HepG2 (cell line): ENCODE results near the gene NOTUM. TPM values are rescaled to one million over a fixed set of nuclear protein-coding genes. Genes with fewer than 3 reads are reported as not detected.
A peak's percentile ranks its signal among the peaks of the same experiment; 100 is the strongest.

Source experiments
- AHR ChIP-seq: IDR thresholded peaks from 2 replicates; pipeline ENCODE4 v1.6.1; 2018; ENCODE audit warnings: missing genetic modification reagents, missing compliant biosample characterization
- EHMT2 ChIP-seq: fragments of 200-600 bp; sonication (generic); IDR thresholded peaks from 2 replicates; pipeline ENCODE4 v1.7.0; 2017; ENCODE audit warnings: antibody characterized with exemption, low read depth, low read length, borderline replicate concordance
- HOXA3 ChIP-seq: sonication (generic); formaldehyde crosslinking; IDR thresholded peaks from 2 replicates; pipeline ENCODE4 v1.5.0; 2020; ENCODE audit warnings: missing genetic modification reagents
- MAF1 ChIP-seq: sonication (generic); formaldehyde crosslinking; IDR thresholded peaks from 2 replicates; pipeline ENCODE4 v1.5.0; 2020; ENCODE audit warnings: missing genetic modification reagents, borderline replicate concordance
- MEIS2 ChIP-seq: sonication (generic); formaldehyde crosslinking; IDR thresholded peaks from 2 replicates; pipeline ENCODE4 v1.9.0; 2021; ENCODE audit warnings: mild to moderate bottlenecking, missing genetic modification reagents
- MIXL1 ChIP-seq: IDR thresholded peaks from 2 replicates; pipeline ENCODE4 v1.6.1; 2016
- MTF2 ChIP-seq: sonication (generic); formaldehyde crosslinking; IDR thresholded peaks from 2 replicates; pipeline ENCODE4 v1.5.0; 2020; ENCODE audit warnings: missing genetic modification reagents, borderline replicate concordance
- MXI1 ChIP-seq: IDR thresholded peaks from 3 replicates; pipeline ENCODE4 v1.6.1; 2012; ENCODE audit warnings: low read depth, low read length, inconsistent platforms, borderline replicate concordance
- NFRKB ChIP-seq: fragments of 450-650 bp; IDR thresholded peaks from 2 replicates; pipeline ENCODE4 v1.6.1; 2017
- SOX6 ChIP-seq, 2 experiments: fragments of 450-650 bp in 1 of 2; sonication (generic) in 1 of 2; formaldehyde crosslinking in 1 of 2; IDR thresholded peaks; 2 replicates each; pipeline versions ENCODE4 v1.4.0 to v1.6.1; 2017 to 2020; ENCODE audit warnings: antibody characterized with exemption in 1 of 2, mild to moderate bottlenecking in 1 of 2, missing genetic modification reagents in 1 of 2
- TOPORS ChIP-seq: sonication (generic); formaldehyde crosslinking; IDR thresholded peaks from 2 replicates; pipeline ENCODE4 v1.8.0; 2023; ENCODE audit warnings: mild to moderate bottlenecking, missing genetic modification reagents
- ZFAT ChIP-seq: sonication (generic); formaldehyde crosslinking; conservative IDR thresholded peaks from 2 replicates; pipeline ENCODE4 v1.8.1; 2023; ENCODE audit warnings: missing genetic modification reagents, inconsistent platforms
- ZFP1 ChIP-seq: IDR thresholded peaks from 2 replicates; pipeline ENCODE4 v1.6.1; 2016
- ZNF124 ChIP-seq: sonication (generic); formaldehyde crosslinking; IDR thresholded peaks from 2 replicates; pipeline ENCODE4 v1.4.0; 2020; ENCODE audit warnings: missing genetic modification reagents
- ZNF205 ChIP-seq: IDR thresholded peaks from 2 replicates; pipeline ENCODE4 v1.6.1; 2018; ENCODE audit warnings: missing biosample characterization, missing genetic modification reagents
- ZNF557 ChIP-seq: sonication (generic); formaldehyde crosslinking; IDR thresholded peaks from 2 replicates; pipeline ENCODE4 v1.4.0; 2020; ENCODE audit warnings: missing genetic modification reagents
- ZNF569 ChIP-seq: sonication (generic); formaldehyde crosslinking; IDR thresholded peaks from 2 replicates; pipeline ENCODE4 v1.5.0; 2020; ENCODE audit warnings: mild to moderate bottlenecking, missing genetic modification reagents, moderate library complexity, borderline replicate concordance
- ZNF616 ChIP-seq: sonication (generic); formaldehyde crosslinking; IDR thresholded peaks from 2 replicates; pipeline ENCODE4 v1.5.0; 2020; ENCODE audit warnings: low read depth, mild to moderate bottlenecking, missing genetic modification reagents
- ZNF720 ChIP-seq: sonication (generic); formaldehyde crosslinking; IDR thresholded peaks from 2 replicates; pipeline ENCODE4 v1.4.0; 2020; ENCODE audit warnings: missing genetic modification reagents
- ZNF766 ChIP-seq: sonication (generic); formaldehyde crosslinking; IDR thresholded peaks from 2 replicates; pipeline ENCODE4 v1.5.0; 2020; ENCODE audit warnings: missing genetic modification reagents, borderline replicate concordance
- ZNF772 ChIP-seq: sonication (generic); formaldehyde crosslinking; IDR thresholded peaks from 2 replicates; pipeline ENCODE4 v1.5.0; 2020; ENCODE audit warnings: mild to moderate bottlenecking, missing genetic modification reagents
- polyA plus RNA-seq, 8 experiments: library from polyadenylated mRNA; depleted of rRNA in 3 of 8; stranded (reverse) in 7 of 8; unstranded in 1 of 8; fragments of >200 nt; fragmentation: Illumina TruSeq in 4 of 8; extraction: Trizol in 4 of 8; gene quantifications; 2 replicates each; pipeline versions ENCODE4 v1.2.1 to v1.2.3, GENCODE V29; 2011 to 2016; ENCODE audit warnings: low read depth in 4 of 8, missing spikeins in 1 of 8, mixed read lengths in 1 of 8; ENCODE audit not compliant: insufficient read depth in 1 of 8
- total RNA-seq, 5 experiments: library from RNA; depleted of rRNA; stranded (reverse); fragments of >200 nt; fragmentation: Illumina TruSeq; extraction: Trizol; gene quantifications; 2 replicates each; pipeline ENCODE4 v1.2.3, GENCODE V29; 2016; ENCODE audit warnings: low read depth in 1 of 5
- TF ChIP-seq, protein P1 (sequence below): sonication (generic); formaldehyde crosslinking; IDR thresholded peaks from 2 replicates; pipeline ENCODE4 v1.4.0; 2020; ENCODE audit warnings: mild to moderate bottlenecking, missing genetic modification reagents
- TF ChIP-seq, protein P2 (sequence below): sonication (generic); formaldehyde crosslinking; IDR thresholded peaks from 2 replicates; pipeline ENCODE4 v1.4.0; 2020; ENCODE audit warnings: mild to moderate bottlenecking, missing genetic modification reagents
- TF ChIP-seq, protein P3 (sequence below): sonication (generic); formaldehyde crosslinking; IDR thresholded peaks from 2 replicates; pipeline ENCODE4 v1.4.0; 2020; ENCODE audit warnings: missing genetic modification reagents, borderline replicate concordance

The NOTUM gene
- total and polyA plus RNA-seq, 2 of the 13 experiments (the other 11 are each of a cell fraction or from before 2014, with no cell fraction given): 150 to 160 TPM

DNA sequence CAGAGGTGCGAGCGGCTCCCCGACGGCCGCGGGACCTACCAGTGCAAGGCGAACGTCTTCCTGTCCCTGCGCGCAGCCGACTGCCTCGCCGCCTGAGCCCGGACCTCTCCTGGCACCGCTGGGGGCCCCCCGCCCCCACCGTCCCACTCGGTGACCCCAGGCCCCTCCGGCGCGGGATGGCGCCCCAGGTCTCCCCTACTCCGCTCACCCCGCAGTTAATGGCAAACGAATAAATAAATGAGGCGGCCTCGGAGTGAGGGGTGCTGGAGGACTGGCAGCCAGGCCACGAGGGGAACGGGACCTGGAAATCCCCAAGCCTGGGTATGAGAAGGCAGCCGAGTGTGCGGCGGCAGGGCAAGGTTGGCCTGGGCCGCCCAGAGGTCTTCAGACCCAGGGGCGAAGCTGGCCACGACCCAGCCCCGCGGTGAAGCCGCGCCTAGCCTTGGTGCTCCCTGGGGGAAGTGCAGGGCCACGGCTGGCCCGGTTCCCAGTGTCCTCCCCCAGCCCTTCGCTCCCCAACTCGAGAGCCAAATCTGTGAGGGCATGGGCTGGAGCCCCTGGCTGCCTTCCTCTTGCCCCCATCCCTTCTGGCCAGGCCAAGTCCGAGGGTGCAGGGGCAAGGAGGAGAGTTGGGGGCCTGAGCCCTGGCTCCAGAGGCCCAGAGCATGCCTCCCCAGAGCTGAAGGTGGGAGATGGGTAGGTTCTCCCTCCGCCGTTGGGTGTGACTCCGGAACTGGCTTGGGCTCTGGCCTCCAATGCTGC, 58.2 kb downstream of the NOTUM start (continued):
- TF ChIP-seq ZNF205 (CRISPR knock-in tag) (0 out of 2 replicates have a peak, but pooled peaks have one; percentile 28), ZNF569 (CRISPR knock-in tag) (no peak), ZNF772 (CRISPR knock-in tag) (peak; percentile 60; the same call in 1 of the 2 replicates), ZFAT (no peak), EHMT2 (no peak), AHR (CRISPR knock-in tag) (no peak), HOXA3 (no peak; the same call in none of the 2 replicates), ZNF557 (no peak), NFRKB (no peak), MEIS2 (no peak), ZNF720 (CRISPR knock-in tag) (no peak), ZNF124 (CRISPR knock-in tag) (no peak), MXI1 (no peak), SOX6 (IDR thresholded peaks at IDR 0.05) (no peak), SOX6 (CRISPR knock-in tag; IDR thresholded peaks at IDR 0.05) (no peak), ZFP1 (CRISPR knock-in tag) (no peak), MIXL1 (CRISPR knock-in tag) (no peak), TOPORS (CRISPR knock-in tag) (no peak), MAF1 (CRISPR knock-in tag) (no peak), ZNF616 (CRISPR knock-in tag) (no peak), ZNF766 (CRISPR knock-in tag) (0 out of 2 replicates have a peak, but pooled peaks have one; percentile 28), MTF2 (CRISPR knock-in tag) (no peak)
- TF ChIP-seq, protein P1, sequence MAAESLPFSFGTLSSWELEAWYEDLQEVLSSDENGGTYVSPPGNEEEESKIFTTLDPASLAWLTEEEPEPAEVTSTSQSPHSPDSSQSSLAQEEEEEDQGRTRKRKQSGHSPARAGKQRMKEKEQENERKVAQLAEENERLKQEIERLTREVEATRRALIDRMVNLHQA (CRISPR knock-in tag): no peak
- TF ChIP-seq, protein P2, sequence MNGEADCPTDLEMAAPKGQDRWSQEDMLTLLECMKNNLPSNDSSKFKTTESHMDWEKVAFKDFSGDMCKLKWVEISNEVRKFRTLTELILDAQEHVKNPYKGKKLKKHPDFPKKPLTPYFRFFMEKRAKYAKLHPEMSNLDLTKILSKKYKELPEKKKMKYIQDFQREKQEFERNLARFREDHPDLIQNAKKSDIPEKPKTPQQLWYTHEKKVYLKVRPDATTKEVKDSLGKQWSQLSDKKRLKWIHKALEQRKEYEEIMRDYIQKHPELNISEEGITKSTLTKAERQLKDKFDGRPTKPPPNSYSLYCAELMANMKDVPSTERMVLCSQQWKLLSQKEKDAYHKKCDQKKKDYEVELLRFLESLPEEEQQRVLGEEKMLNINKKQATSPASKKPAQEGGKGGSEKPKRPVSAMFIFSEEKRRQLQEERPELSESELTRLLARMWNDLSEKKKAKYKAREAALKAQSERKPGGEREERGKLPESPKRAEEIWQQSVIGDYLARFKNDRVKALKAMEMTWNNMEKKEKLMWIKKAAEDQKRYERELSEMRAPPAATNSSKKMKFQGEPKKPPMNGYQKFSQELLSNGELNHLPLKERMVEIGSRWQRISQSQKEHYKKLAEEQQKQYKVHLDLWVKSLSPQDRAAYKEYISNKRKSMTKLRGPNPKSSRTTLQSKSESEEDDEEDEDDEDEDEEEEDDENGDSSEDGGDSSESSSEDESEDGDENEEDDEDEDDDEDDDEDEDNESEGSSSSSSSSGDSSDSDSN (CRISPR knock-in tag): 0 out of 2 replicates have a peak, but pooled peaks have one; percentile 12
- TF ChIP-seq, protein P3, sequence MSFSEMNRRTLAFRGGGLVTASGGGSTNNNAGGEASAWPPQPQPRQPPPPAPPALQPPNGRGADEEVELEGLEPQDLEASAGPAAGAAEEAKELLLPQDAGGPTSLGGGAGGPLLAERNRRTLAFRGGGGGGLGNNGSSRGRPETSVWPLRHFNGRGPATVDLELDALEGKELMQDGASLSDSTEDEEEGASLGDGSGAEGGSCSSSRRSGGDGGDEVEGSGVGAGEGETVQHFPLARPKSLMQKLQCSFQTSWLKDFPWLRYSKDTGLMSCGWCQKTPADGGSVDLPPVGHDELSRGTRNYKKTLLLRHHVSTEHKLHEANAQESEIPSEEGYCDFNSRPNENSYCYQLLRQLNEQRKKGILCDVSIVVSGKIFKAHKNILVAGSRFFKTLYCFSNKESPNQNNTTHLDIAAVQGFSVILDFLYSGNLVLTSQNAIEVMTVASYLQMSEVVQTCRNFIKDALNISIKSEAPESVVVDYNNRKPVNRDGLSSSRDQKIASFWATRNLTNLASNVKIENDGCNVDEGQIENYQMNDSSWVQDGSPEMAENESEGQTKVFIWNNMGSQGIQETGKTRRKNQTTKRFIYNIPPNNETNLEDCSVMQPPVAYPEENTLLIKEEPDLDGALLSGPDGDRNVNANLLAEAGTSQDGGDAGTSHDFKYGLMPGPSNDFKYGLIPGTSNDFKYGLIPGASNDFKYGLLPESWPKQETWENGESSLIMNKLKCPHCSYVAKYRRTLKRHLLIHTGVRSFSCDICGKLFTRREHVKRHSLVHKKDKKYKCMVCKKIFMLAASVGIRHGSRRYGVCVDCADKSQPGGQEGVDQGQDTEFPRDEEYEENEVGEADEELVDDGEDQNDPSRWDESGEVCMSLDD (CRISPR knock-in tag): peak; percentile 13; the same call in 1 of the 2 replicates
